Measurements from ENCODE around the gene CCDC6. TPM values are rescaled to one million over a fixed set of nuclear protein-coding genes. Genes with fewer than 3 reads are reported as not detected.
"Not testable (repeated sequence)": the region's sequence is repeated elsewhere in the genome, so short reads cannot be mapped to it uniquely, and the experiment has no call there.

Gene CCDC6
- total and polyA plus RNA-seq, 2 experiments from 2014 or later = 22.3 to 49.8 TPM

- H3K36me3 ChIP-seq (replicated peaks; ENCODE audit: insufficient read depth, low read depth) = no peaks in the 10 kb centered on the region
- no peak overlapping the region for H3K27ac ChIP-seq
- no peaks in the 10 kb centered on the region for H3K9me3 ChIP-seq (ENCODE audit: low read depth)
- H3K9me2 ChIP-seq (replicated peaks; ENCODE audit: insufficient read depth) = no peaks in the 10 kb centered on the region
- no peaks in the 10 kb centered on the region for H3K27me3 ChIP-seq
- H3K79me2 ChIP-seq = no peaks in the 10 kb centered on the region
- H3K4me3 ChIP-seq = no peak overlapping the region
- no peaks in the 10 kb centered on the region for H4K20me1 ChIP-seq (ENCODE audit: insufficient read depth, poor library complexity, severe bottlenecking)
- DNase-seq (ENCODE audit: low spot score) = no peak
- TF ChIP-seq EZH2phosphoT487 (IDR thresholded peaks at IDR 0.05; ENCODE audit: low read depth, severe bottlenecking, unreplicated experiment) (no peak), EZH2 (IDR thresholded peaks at IDR 0.05; ENCODE audit: borderline replicate concordance) (no peak)
- TF ChIP-seq, protein P1, sequence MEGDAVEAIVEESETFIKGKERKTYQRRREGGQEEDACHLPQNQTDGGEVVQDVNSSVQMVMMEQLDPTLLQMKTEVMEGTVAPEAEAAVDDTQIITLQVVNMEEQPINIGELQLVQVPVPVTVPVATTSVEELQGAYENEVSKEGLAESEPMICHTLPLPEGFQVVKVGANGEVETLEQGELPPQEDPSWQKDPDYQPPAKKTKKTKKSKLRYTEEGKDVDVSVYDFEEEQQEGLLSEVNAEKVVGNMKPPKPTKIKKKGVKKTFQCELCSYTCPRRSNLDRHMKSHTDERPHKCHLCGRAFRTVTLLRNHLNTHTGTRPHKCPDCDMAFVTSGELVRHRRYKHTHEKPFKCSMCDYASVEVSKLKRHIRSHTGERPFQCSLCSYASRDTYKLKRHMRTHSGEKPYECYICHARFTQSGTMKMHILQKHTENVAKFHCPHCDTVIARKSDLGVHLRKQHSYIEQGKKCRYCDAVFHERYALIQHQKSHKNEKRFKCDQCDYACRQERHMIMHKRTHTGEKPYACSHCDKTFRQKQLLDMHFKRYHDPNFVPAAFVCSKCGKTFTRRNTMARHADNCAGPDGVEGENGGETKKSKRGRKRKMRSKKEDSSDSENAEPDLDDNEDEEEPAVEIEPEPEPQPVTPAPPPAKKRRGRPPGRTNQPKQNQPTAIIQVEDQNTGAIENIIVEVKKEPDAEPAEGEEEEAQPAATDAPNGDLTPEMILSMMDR (IDR thresholded peaks at IDR 0.05; ENCODE audit: poor library complexity) = no peak
- no peaks in the 10 kb centered on the region for H3K4me1 ChIP-seq (ENCODE audit: insufficient read depth)
- 72% methylated on average over 2 of the region's 2 CpGs for WGBS (ENCODE audit: low lambda C conversion rate, missing lambda C conversion rate)
- no peak overlapping the region for H2AFZ ChIP-seq
- H3K4me2 ChIP-seq = no peak overlapping the region
These were observed 112.4 kb downstream of the CCDC6 start for GRCh38 chr10:59793919-59794318.

DNA sequence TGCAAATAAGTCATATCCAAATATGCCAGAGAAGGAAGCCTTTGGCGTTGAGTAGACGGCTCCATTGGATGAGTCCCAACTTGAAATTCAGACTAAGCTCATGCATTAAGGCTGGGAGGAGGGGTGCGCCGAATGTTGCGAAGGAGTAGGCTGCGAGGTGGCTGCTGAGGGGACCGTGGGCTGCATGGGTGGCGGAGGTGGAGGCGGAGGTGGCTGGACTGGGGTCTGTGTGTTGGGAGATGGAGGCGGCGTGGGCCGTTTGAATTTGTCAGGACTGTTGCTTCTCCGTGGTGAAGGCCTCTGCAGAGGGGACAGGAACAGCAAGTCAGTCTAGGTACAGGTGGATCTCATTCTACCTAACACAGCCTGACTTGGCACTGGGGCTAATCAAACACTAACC is 113.5 kb downstream of the CCDC6 start:
- H4K20me1 ChIP-seq (ENCODE audit: insufficient read depth, poor library complexity, severe bottlenecking) = no peaks in the 10 kb centered on the region
- 96% methylated on average over 13 of the region's 13 CpGs for WGBS (ENCODE audit: low lambda C conversion rate, missing lambda C conversion rate)
- no peak for DNase-seq (ENCODE audit: low spot score)
- no peaks in the 10 kb centered on the region for H3K9me2 ChIP-seq (replicated peaks; ENCODE audit: insufficient read depth)
- H3K9me3 ChIP-seq (ENCODE audit: low read depth) = no peaks in the 10 kb centered on the region
- no peaks in the 10 kb centered on the region for H3K4me1 ChIP-seq (ENCODE audit: insufficient read depth)
- no peak for TF ChIP-seq EZH2 (IDR thresholded peaks at IDR 0.05; ENCODE audit: borderline replicate concordance)
- TF ChIP-seq, protein P1 (IDR thresholded peaks at IDR 0.05; ENCODE audit: poor library complexity) = no peak
- TF ChIP-seq EZH2phosphoT487 (IDR thresholded peaks at IDR 0.05; ENCODE audit: low read depth, severe bottlenecking, unreplicated experiment) = no peak
- H3K4me2 ChIP-seq = no peak overlapping the region
- no peak overlapping the region for H2AFZ ChIP-seq
- no peaks in the 10 kb centered on the region for H3K27me3 ChIP-seq
- no peaks in the 10 kb centered on the region for H3K79me2 ChIP-seq
- no peak overlapping the region for H3K27ac ChIP-seq
- no peaks in the 10 kb centered on the region for H3K36me3 ChIP-seq (replicated peaks; ENCODE audit: insufficient read depth, low read depth)
- H3K4me3 ChIP-seq = no peak overlapping the region

- Histone ChIP-seq H3K79me2 (no peaks in the 10 kb centered on the region), H4K20me1 (ENCODE audit: insufficient read depth, poor library complexity, severe bottlenecking) (no peaks in the 10 kb centered on the region), H3K4me1 (ENCODE audit: insufficient read depth) (no peaks in the 10 kb centered on the region), H3K27me3 (no peaks in the 10 kb centered on the region), H3K9me3 (ENCODE audit: low read depth) (no peaks in the 10 kb centered on the region), H3K9me2 (replicated peaks; ENCODE audit: insufficient read depth) (no peaks in the 10 kb centered on the region), H3K27ac (no peak overlapping the region), H3K4me3 (no peak overlapping the region), H3K36me3 (replicated peaks; ENCODE audit: insufficient read depth, low read depth) (no peaks in the 10 kb centered on the region), H2AFZ (no peak overlapping the region), H3K4me2 (no peak overlapping the region)
- no peak for DNase-seq (ENCODE audit: low spot score)
- 97% methylated on average over 2 of the region's 2 CpGs for WGBS (ENCODE audit: low lambda C conversion rate, missing lambda C conversion rate)
- TF ChIP-seq, protein P1 (IDR thresholded peaks at IDR 0.05; ENCODE audit: poor library complexity) = no peak
- no peak for TF ChIP-seq EZH2phosphoT487 (IDR thresholded peaks at IDR 0.05; ENCODE audit: low read depth, severe bottlenecking, unreplicated experiment)
- no peak for TF ChIP-seq EZH2 (IDR thresholded peaks at IDR 0.05; ENCODE audit: borderline replicate concordance)
These were observed 114.8 kb downstream of the CCDC6 start for GRCh38 chr10:59791601-59792000.

- DNase-seq (ENCODE audit: low spot score); H3K9me2 ChIP-seq (replicated peaks; ENCODE audit: insufficient read depth); H3K79me2 ChIP-seq; H3K36me3 ChIP-seq (replicated peaks; ENCODE audit: insufficient read depth, low read depth); H2AFZ ChIP-seq; H3K4me3 ChIP-seq; H3K4me1 ChIP-seq (ENCODE audit: insufficient read depth); H4K20me1 ChIP-seq (ENCODE audit: insufficient read depth, poor library complexity, severe bottlenecking); H3K4me2 ChIP-seq; H3K9me3 ChIP-seq (ENCODE audit: low read depth); H3K27me3 ChIP-seq; H3K27ac ChIP-seq: not testable (repeated sequence)
- 50% methylated on average over 2 of the region's 2 CpGs for WGBS (ENCODE audit: low lambda C conversion rate, missing lambda C conversion rate)
These were observed 116.3 kb downstream of the CCDC6 start for GRCh38 chr10:59790080-59790479.

- H3K36me3 ChIP-seq (replicated peaks; ENCODE audit: insufficient read depth, low read depth); H4K20me1 ChIP-seq (ENCODE audit: insufficient read depth, poor library complexity, severe bottlenecking); H3K4me1 ChIP-seq (ENCODE audit: insufficient read depth); H3K27ac ChIP-seq; H3K4me2 ChIP-seq; H2AFZ ChIP-seq; DNase-seq (ENCODE audit: low spot score); H3K9me3 ChIP-seq (ENCODE audit: low read depth); H3K79me2 ChIP-seq; H3K27me3 ChIP-seq; H3K9me2 ChIP-seq (replicated peaks; ENCODE audit: insufficient read depth); H3K4me3 ChIP-seq: not testable (repeated sequence)
- WGBS (ENCODE audit: low lambda C conversion rate, missing lambda C conversion rate) = 96% methylated on average over 4 of the region's 5 CpGs
These were observed 117.4 kb downstream of the CCDC6 start for GRCh38 chr10:59788914-59789313.

DNA sequence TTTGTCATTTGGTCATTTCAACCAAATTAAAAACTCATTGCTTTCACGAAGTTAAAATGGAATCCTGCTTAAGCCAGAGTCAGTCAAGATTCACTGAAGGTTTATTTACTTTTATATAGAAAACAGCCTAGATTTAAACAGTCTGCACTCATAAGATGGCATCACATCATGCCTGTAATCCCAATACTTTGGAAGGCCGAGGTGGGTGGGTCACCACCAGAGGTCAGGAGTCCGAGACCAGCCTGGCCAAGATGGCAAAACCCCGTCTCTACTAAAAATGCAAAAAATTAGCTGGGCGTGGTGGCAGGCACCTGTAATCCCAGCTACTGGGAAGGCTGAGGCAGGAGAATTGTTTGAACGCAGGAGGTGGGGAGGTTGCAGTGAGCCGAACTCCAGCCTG is 119.3 kb downstream of the CCDC6 start:
- not testable (repeated sequence) for H3K36me3 ChIP-seq (replicated peaks; ENCODE audit: insufficient read depth, low read depth); H3K27ac ChIP-seq; H3K79me2 ChIP-seq; H3K4me2 ChIP-seq; H4K20me1 ChIP-seq (ENCODE audit: insufficient read depth, poor library complexity, severe bottlenecking); H3K4me3 ChIP-seq; H3K9me3 ChIP-seq (ENCODE audit: low read depth); H3K9me2 ChIP-seq (replicated peaks; ENCODE audit: insufficient read depth); H3K27me3 ChIP-seq; H2AFZ ChIP-seq; H3K4me1 ChIP-seq (ENCODE audit: insufficient read depth); DNase-seq (ENCODE audit: low spot score)
- 86% methylated on average over 7 of the region's 7 CpGs for WGBS (ENCODE audit: low lambda C conversion rate, missing lambda C conversion rate)
